Measurements from ENCODE around the gene BRD9. TPM values are rescaled to one million over a fixed set of nuclear protein-coding genes. Genes with fewer than 3 reads are reported as not detected.
A peak's percentile ranks its signal among the peaks of the same experiment; 100 is the strongest.

The BRD9 gene
- total RNA-seq, 1 donor from 2014 or later: 23.6 TPM

- Histone ChIP-seq H3K36me3 (peaks cover 77% of the 10 kb centered on the region), H3K27me3 (ENCODE audit: low read depth) (no peaks in the 10 kb centered on the region), H3K9me3 (replicated peaks) (no peaks in the 10 kb centered on the region), H3K4me3 (no peak overlapping the region), H3K27ac (replicated peaks) (no peak overlapping the region), H3K4me1 (no peaks in the 10 kb centered on the region)
- intact Hi-C loops (cut with micrococcal nuclease): no loop called here
- no peak for TF ChIP-seq CTCF (IDR thresholded peaks at IDR 0.05; ENCODE audit: borderline replicate concordance)
- no peak for DNase-seq
These were observed 14.5 kb downstream of the BRD9 start for GRCh38 chr5:878125-878524.

GRCh38 chr5:876398-877365 is 15.9 kb downstream of the BRD9 start:
- Histone ChIP-seq H3K27me3 (ENCODE audit: low read depth) (no peaks in the 10 kb centered on the region), H3K27ac (replicated peaks) (no peak overlapping the region), H3K36me3 (peaks cover 78% of the 10 kb centered on the region), H3K4me1 (no peaks in the 10 kb centered on the region), H3K4me3 (no peak overlapping the region), H3K9me3 (replicated peaks) (no peaks in the 10 kb centered on the region)
- no peak for DNase-seq
- no peak for TF ChIP-seq CTCF (IDR thresholded peaks at IDR 0.05; ENCODE audit: borderline replicate concordance)
- intact Hi-C loops (cut with micrococcal nuclease): no loop called here

GRCh38 chr5:875931-876330 is 16.7 kb downstream of the BRD9 start:
- Histone ChIP-seq H3K36me3 (peaks cover 78% of the 10 kb centered on the region), H3K4me1 (no peaks in the 10 kb centered on the region), H3K9me3 (replicated peaks) (no peaks in the 10 kb centered on the region), H3K27ac (replicated peaks) (no peak overlapping the region), H3K27me3 (ENCODE audit: low read depth) (no peaks in the 10 kb centered on the region), H3K4me3 (no peak overlapping the region)
- no peak for TF ChIP-seq CTCF (IDR thresholded peaks at IDR 0.05; ENCODE audit: borderline replicate concordance)
- DNase-seq: no peak
- intact Hi-C loops (cut with micrococcal nuclease): no loop called here

- Histone ChIP-seq H3K27ac (replicated peaks) (no peak overlapping the region), H3K27me3 (ENCODE audit: low read depth) (no peaks in the 10 kb centered on the region), H3K4me3 (no peak overlapping the region), H3K4me1 (no peaks in the 10 kb centered on the region), H3K36me3 (peaks cover 97% of the 10 kb centered on the region), H3K9me3 (replicated peaks) (no peaks in the 10 kb centered on the region)
- intact Hi-C loops (cut with micrococcal nuclease): no loop called here
- no peak for TF ChIP-seq CTCF (IDR thresholded peaks at IDR 0.05; ENCODE audit: borderline replicate concordance)
- DNase-seq: peak; percentile 10
These were observed 19.3 kb downstream of the BRD9 start for GRCh38 chr5:873328-873727.

GRCh38 chr5:872301-872700 is 20.3 kb downstream of the BRD9 start:
- intact Hi-C loops (cut with micrococcal nuclease): no loop called here
- Histone ChIP-seq H3K36me3 (peaks cover 97% of the 10 kb centered on the region), H3K27me3 (ENCODE audit: low read depth) (no peaks in the 10 kb centered on the region), H3K4me3 (no peak overlapping the region), H3K27ac (replicated peaks) (no peak overlapping the region), H3K4me1 (no peaks in the 10 kb centered on the region), H3K9me3 (replicated peaks) (no peaks in the 10 kb centered on the region)
- no peak for TF ChIP-seq CTCF (IDR thresholded peaks at IDR 0.05; ENCODE audit: borderline replicate concordance)
- peak; percentile 12 for DNase-seq

All from left ventricle myocardium inferior (tissue), 1 donor.